Right forelimb (tissue), 1 donor: ENCODE data around the gene BORCS6.
"Not testable (repeated sequence)": the region's sequence is repeated elsewhere in the genome, so short reads cannot be mapped to it uniquely, and the experiment has no call there.

Source experiments
- DNase-seq: peaks from one replicate; pipeline ENCODE4 v3.0.0-alpha.2; 2018

Gene BORCS6

GRCh38 chr17:8173056-8173870 is 16.7 kb downstream of the BORCS6 start:
- DNase-seq = peak; percentile 86

- DNase-seq = not testable (repeated sequence)
Measured at GRCh38 chr17:8170186-8170585, 19.8 kb downstream of the BORCS6 start.

GRCh38 chr17:8167526-8167925 is 22.5 kb downstream of the BORCS6 start:
- no peak for DNase-seq

GRCh38 chr17:8166731-8167130 is 23.2 kb downstream of the BORCS6 start:
- DNase-seq = no peak

- DNase-seq = no peak
Measured at GRCh38 chr17:8164815-8165131, 25.2 kb downstream of the BORCS6 start.

GRCh38 chr17:8163978-8164814 is 25.8 kb downstream of the BORCS6 start:
- peak; percentile 62 for DNase-seq

- no peak for DNase-seq
Measured at GRCh38 chr17:8162997-8163977, 26.7 kb downstream of the BORCS6 start.

GRCh38 chr17:8162233-8162996 is 27.6 kb downstream of the BORCS6 start, which contains the start of gene VAMP2:
Gene VAMP2 (minus strand): TSS chr17:8162948. CDS start chr17:8162879, 69 bp downstream.
- peak; percentile 89 for DNase-seq

GRCh38 chr17:8161289-8162232 is 28.4 kb downstream of the BORCS6 start:
- peak; percentile 45 for DNase-seq

- DNase-seq = no peak
Measured at GRCh38 chr17:8160741-8161221, 29.2 kb downstream of the BORCS6 start.

GRCh38 chr17:8160224-8160577 is 29.8 kb downstream of the BORCS6 start:
- no peak for DNase-seq

- DNase-seq = no peak
Measured at GRCh38 chr17:8159459-8160223, 30.3 kb downstream of the BORCS6 start.

GRCh38 chr17:8159032-8159400 is 31.0 kb downstream of the BORCS6 start:
- DNase-seq = no peak

- DNase-seq = peak; percentile 93
Measured at GRCh38 chr17:8158267-8159031, 31.5 kb downstream of the BORCS6 start.

GRCh38 chr17:8156246-8156992 is 33.6 kb downstream of the BORCS6 start:
- peak; percentile 100 for DNase-seq

- no peak for DNase-seq
Measured at GRCh38 chr17:8155996-8156245, 34.1 kb downstream of the BORCS6 start.

GRCh38 chr17:8155231-8155995 is 34.6 kb downstream of the BORCS6 start:
- no peak for DNase-seq

- no peak for DNase-seq
Measured at GRCh38 chr17:8154608-8155155, 35.3 kb downstream of the BORCS6 start.
